H1 (cell line): ENCODE data around the gene ELOA2. TPM values are rescaled to one million over a fixed set of nuclear protein-coding genes. Genes with fewer than 3 reads are reported as not detected.

Experiments used
- polyA plus RNA-seq, 7 experiments: library from polyadenylated mRNA; depleted of rRNA in 3 of 7; stranded (reverse) in 5 of 7; unstranded in 2 of 7; fragments of >200 nt in 5 of 7; fragments of 200-250 nt in 2 of 7; gene quantifications; 1 replicate in 5 of 7; 2 replicates in 1 of 7; 4 replicates in 1 of 7; pipeline versions ENCODE4 v1.2.1 to v1.2.3, GENCODE V29; 2011 to 2013; ENCODE audit warnings: missing spikeins in 2 of 7, mixed read lengths in 2 of 7
- total RNA-seq: library from RNA; stranded (reverse); fragmentation: NEBNext Ultra II Directional; extraction: Animal tissue kit (Norgen Biotek cat#: 25700); gene quantifications from 2 replicates; pipeline ENCODE4 v1.2.1, GENCODE V29; 2021

ELOA2 gene
- total and polyA plus RNA-seq, 2 of the 8 experiments (the other 6 are each of a cell fraction or from before 2014, with no cell fraction given): not detected

Other genes with a start within 250 kb of the ELOA2 start
- gene PIAS2, start 118.1 kb downstream of the ELOA2 start, total RNA-seq: 52.9 and 53.9 TPM in 2 replicates
- 20.1 and 22.8 TPM in 2 replicates for gene PIAS2, start 118.1 kb downstream of the ELOA2 start, polyA plus RNA-seq (2011; rRNA removed)
- 8.8 and 15.2 TPM in 2 replicates for gene KATNAL2, start 118.0 kb downstream of the ELOA2 start, total RNA-seq
- 9.7 and 10.0 TPM in 2 replicates for gene KATNAL2, start 118.0 kb downstream of the ELOA2 start, polyA plus RNA-seq (2011; rRNA removed)
- 42.7 and 44.8 TPM in 2 replicates for gene HDHD2, start 114.9 kb upstream of the ELOA2 start, total RNA-seq
- gene HDHD2, start 114.9 kb upstream of the ELOA2 start, polyA plus RNA-seq (2011; rRNA removed): 11.1 and 16.7 TPM in 2 replicates
- 7.9 and 8.5 TPM in 2 replicates for gene IER3IP1, start 140.7 kb upstream of the ELOA2 start, total RNA-seq
- gene IER3IP1, start 140.7 kb upstream of the ELOA2 start, polyA plus RNA-seq (2011; rRNA removed): 3.9 and 6.0 TPM in 2 replicates
- 0.11 and 0.21 TPM in 2 replicates for gene SKOR2, start 216.0 kb upstream of the ELOA2 start, total RNA-seq
- 0.05 TPM in 2 replicates for gene SKOR2, start 216.0 kb upstream of the ELOA2 start, polyA plus RNA-seq (2011; rRNA removed)